Measurements from ENCODE around the gene SDHA. TPM values are rescaled to one million over a fixed set of nuclear protein-coding genes. Genes with fewer than 3 reads are reported as not detected.

SDHA gene
- total RNA-seq, 1 donor from 2014 or later = 73.5 TPM

DNA sequence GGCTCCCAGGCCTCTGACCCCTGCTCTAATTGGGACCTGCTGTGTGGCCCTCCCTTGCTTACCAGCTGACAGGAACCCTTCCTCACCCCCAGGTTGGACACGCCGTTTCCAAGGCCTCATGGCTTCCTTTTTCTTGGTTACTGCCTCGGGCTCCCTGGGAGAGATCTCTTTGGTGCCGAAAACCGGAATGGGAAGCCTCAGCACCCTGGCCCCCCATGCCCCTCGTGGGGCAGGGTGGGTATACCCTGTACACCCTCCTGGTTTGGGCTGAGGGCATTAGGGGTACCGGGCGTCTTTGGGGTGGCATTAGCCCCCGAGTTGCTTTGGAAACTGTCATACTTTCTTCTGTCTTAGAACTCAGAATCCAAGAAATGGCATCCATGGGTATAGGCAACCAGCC is 37.0 kb upstream of the SDHA start:
- H3K4me3 Mint-ChIP-seq (ENCODE audit: unreplicated experiment) = peak overlapping the region; percentile 65
- DNase-seq (ENCODE audit: low spot score) = no peak
- H3K27ac Mint-ChIP-seq (ENCODE audit: unreplicated experiment) = no peak overlapping the region
- H3K27me3 Mint-ChIP-seq (ENCODE audit: unreplicated experiment) = peaks cover 6% of the 10 kb centered on the region
- no peaks in the 10 kb centered on the region for H3K9me3 Mint-ChIP-seq (ENCODE audit: unreplicated experiment)
- TF ChIP-seq, protein P1, sequence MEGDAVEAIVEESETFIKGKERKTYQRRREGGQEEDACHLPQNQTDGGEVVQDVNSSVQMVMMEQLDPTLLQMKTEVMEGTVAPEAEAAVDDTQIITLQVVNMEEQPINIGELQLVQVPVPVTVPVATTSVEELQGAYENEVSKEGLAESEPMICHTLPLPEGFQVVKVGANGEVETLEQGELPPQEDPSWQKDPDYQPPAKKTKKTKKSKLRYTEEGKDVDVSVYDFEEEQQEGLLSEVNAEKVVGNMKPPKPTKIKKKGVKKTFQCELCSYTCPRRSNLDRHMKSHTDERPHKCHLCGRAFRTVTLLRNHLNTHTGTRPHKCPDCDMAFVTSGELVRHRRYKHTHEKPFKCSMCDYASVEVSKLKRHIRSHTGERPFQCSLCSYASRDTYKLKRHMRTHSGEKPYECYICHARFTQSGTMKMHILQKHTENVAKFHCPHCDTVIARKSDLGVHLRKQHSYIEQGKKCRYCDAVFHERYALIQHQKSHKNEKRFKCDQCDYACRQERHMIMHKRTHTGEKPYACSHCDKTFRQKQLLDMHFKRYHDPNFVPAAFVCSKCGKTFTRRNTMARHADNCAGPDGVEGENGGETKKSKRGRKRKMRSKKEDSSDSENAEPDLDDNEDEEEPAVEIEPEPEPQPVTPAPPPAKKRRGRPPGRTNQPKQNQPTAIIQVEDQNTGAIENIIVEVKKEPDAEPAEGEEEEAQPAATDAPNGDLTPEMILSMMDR (IDR thresholded peaks at IDR 0.05; ENCODE audit: unreplicated experiment) = no peak
- H3K4me1 Mint-ChIP-seq (ENCODE audit: unreplicated experiment) = peaks cover 21% of the 10 kb centered on the region
- H3K36me3 Mint-ChIP-seq (ENCODE audit: low read depth, unreplicated experiment) = peaks cover 4% of the 10 kb centered on the region

DNA sequence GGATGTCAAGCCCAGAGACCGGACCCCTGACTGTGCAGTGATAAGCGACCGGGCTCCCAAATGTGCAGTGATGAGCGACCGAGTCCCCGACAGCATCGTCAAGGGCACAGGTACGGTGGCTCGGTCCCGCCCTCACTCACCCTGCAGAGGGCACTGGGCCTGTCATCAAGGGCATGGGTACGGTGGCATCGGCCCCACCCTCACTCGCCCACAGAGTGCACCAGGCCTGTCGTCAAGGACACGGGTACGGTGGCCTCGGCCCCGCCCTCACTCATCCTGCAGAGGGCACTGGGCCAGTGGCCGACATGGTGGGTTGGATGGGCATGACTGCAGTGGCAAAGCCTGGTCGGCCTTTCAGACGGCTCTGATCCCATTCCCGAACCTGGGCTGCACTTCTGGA is 36.6 kb upstream of the SDHA start:
- peaks cover 4% of the 10 kb centered on the region for H3K36me3 Mint-ChIP-seq (ENCODE audit: low read depth, unreplicated experiment)
- no peaks in the 10 kb centered on the region for H3K9me3 Mint-ChIP-seq (ENCODE audit: unreplicated experiment)
- peaks cover 6% of the 10 kb centered on the region for H3K27me3 Mint-ChIP-seq (ENCODE audit: unreplicated experiment)

DNA sequence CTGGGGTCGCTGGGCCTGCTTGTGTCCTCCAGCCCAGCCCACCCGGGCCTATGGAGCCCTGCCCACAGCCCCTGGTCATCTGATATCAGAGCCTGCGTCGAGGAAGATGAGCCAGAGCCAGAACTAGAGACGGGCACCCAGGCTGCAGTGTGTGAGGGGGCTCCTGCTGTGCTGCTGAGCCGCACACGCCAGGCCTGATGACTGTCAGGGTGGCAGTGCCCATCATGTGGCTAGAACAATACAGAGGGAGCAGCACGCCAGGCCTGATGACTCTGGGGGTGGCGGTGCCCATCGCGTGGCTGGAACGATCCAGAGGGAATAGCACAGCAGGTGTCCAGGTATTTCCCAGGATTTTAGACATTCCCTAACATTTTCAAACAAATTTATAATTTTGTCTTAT is 36.0 kb upstream of the SDHA start:
- H3K36me3 Mint-ChIP-seq (ENCODE audit: low read depth, unreplicated experiment) = peaks cover 4% of the 10 kb centered on the region

More for the DNA sequence above, 36.6 kb upstream of the SDHA start:
- no peak overlapping the region for H3K4me3 Mint-ChIP-seq (ENCODE audit: unreplicated experiment)
- TF ChIP-seq, protein P1 (IDR thresholded peaks at IDR 0.05; ENCODE audit: unreplicated experiment) = no peak
- no peak for DNase-seq (ENCODE audit: low spot score)
- peaks cover 19% of the 10 kb centered on the region for H3K4me1 Mint-ChIP-seq (ENCODE audit: unreplicated experiment)
- no peak overlapping the region for H3K27ac Mint-ChIP-seq (ENCODE audit: unreplicated experiment)

DNA sequence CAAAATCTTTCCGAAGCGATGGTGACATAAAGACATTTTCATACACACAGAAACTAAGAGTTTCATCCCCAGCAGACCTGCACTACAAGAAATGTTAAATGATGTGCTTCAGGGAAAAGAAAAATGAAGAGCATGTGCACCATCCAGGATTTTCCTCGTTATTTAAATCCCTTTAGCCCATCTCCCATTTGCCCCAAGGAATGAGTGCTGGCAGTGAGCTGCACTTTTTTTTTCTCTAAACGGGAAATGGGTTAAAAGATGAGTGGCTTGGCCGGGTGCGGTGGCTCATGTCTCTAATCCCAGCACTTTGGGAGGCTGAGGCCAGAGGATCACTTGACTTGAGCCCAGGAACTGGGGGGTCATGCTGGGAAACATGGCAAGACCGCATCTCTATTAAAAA is 33.6 kb upstream of the SDHA start:
- Mint-ChIP-seq H3K36me3 (ENCODE audit: low read depth, unreplicated experiment) (peaks cover 4% of the 10 kb centered on the region), H3K27ac (ENCODE audit: unreplicated experiment) (no peak overlapping the region), H3K27me3 (ENCODE audit: unreplicated experiment) (peaks cover 8% of the 10 kb centered on the region), H3K9me3 (ENCODE audit: unreplicated experiment) (no peaks in the 10 kb centered on the region), H3K4me3 (ENCODE audit: unreplicated experiment) (no peak overlapping the region), H3K4me1 (ENCODE audit: unreplicated experiment) (peaks cover 15% of the 10 kb centered on the region)
- TF ChIP-seq, protein P1 (IDR thresholded peaks at IDR 0.05; ENCODE audit: unreplicated experiment) = no peak
- DNase-seq (ENCODE audit: low spot score) = no peak

More for the DNA sequence above, 36.0 kb upstream of the SDHA start:
- H3K27ac Mint-ChIP-seq (ENCODE audit: unreplicated experiment) = no peak overlapping the region
- no peak for DNase-seq (ENCODE audit: low spot score)
- H3K4me3 Mint-ChIP-seq (ENCODE audit: unreplicated experiment) = peak overlapping the region; percentile 12
- peaks cover 6% of the 10 kb centered on the region for H3K27me3 Mint-ChIP-seq (ENCODE audit: unreplicated experiment)
- H3K4me1 Mint-ChIP-seq (ENCODE audit: unreplicated experiment) = peaks cover 15% of the 10 kb centered on the region
- TF ChIP-seq, protein P1 (IDR thresholded peaks at IDR 0.05; ENCODE audit: unreplicated experiment) = no peak
- no peaks in the 10 kb centered on the region for H3K9me3 Mint-ChIP-seq (ENCODE audit: unreplicated experiment)

DNA sequence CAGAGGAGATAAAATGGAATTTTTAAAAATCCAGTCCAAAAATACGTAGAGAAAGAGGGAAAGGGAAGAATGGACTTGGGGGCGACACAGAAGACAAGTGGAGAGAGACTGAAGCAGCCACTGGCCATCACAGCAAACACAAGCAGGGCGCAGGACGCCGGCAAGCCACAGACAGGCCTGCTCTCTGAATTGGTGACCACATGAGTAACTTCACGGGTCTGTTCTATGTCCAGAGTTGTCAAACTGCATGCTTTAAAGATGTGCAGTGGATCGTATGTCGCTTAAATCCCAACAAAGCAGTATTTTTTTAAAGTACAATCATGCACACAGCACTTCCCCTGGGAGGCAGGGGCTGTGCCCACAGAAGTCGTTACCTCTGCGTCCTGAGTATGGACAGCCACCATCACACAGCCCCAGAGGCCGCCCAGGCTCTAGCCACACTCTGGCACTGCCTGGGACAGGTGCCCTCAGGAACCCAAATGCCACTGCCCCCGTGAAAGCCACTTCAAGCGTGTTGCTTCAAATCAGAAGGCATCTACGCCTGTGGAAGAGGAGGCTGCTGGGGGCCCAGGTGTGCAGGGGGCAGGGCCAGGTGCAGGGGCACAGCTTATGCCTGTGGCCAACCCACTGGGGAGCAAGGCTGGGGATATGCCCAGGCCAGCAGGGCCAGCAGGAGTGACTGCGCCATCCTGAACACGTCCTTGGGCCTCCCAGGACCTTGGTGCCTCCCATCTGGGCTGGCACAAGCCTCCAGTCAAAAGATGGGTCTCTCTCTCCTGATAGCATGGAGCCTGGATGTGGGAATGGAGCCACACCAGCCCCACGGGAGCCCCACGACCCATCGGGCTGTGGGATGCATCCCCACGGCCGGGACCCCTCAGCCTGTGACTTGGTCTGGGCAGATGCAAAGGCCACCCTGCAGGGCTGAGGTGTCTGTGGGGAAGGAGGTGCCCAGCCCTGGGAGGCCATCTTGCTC is 32.7 kb upstream of the SDHA start:
- TF ChIP-seq, protein P1 (IDR thresholded peaks at IDR 0.05; ENCODE audit: unreplicated experiment) = no peak
- peaks cover 6% of the 10 kb centered on the region for H3K4me1 Mint-ChIP-seq (ENCODE audit: unreplicated experiment)
- DNase-seq (ENCODE audit: low spot score) = no peak
- peaks cover 4% of the 10 kb centered on the region for H3K36me3 Mint-ChIP-seq (ENCODE audit: low read depth, unreplicated experiment)
- no peaks in the 10 kb centered on the region for H3K9me3 Mint-ChIP-seq (ENCODE audit: unreplicated experiment)
- H3K4me3 Mint-ChIP-seq (ENCODE audit: unreplicated experiment) = no peak overlapping the region
- peaks cover 5% of the 10 kb centered on the region for H3K27me3 Mint-ChIP-seq (ENCODE audit: unreplicated experiment)
- H3K27ac Mint-ChIP-seq (ENCODE audit: unreplicated experiment) = no peak overlapping the region

All from endothelial cell (in vitro differentiated cells).